Neural progenitor cell (in vitro differentiated cells): ENCODE measurements around the gene B3GNT9. TPM values are rescaled to one million over a fixed set of nuclear protein-coding genes. Genes with fewer than 3 reads are reported as not detected.

ENCODE experiments used
- DNase-seq: peaks from one replicate; pipeline ENCODE4 v3.0.0-alpha.2; 2016; ENCODE audit warnings: low spot score
- H2AFZ ChIP-seq: fragments of 200-600 bp; sonication (generic); replicated peaks from 2 replicates; pipeline ENCODE4 v1.6.1; 2016; ENCODE audit warnings: antibody characterized with exemption
- H3F3A ChIP-seq: fragments of 200-600 bp; sonication (generic); 2 replicates; pipeline ENCODE4 v1.6.1; 2016; ENCODE audit warnings: antibody characterized with exemption, low read depth
- H3K27ac ChIP-seq: fragments of 200-600 bp; sonication (generic); 2 replicates; pipeline ENCODE4 v1.5.1; 2016; ENCODE audit warnings: mild to moderate bottlenecking
- H3K27me3 ChIP-seq: fragments of 200-600 bp; sonication (generic); 2 replicates; pipeline ENCODE4 v1.6.1; 2016; ENCODE audit warnings: mild to moderate bottlenecking, moderate library complexity
- H3K36me3 ChIP-seq: fragments of 200-600 bp; sonication (generic); 2 replicates; pipeline ENCODE4 v1.5.1; 2016
- H3K4me1 ChIP-seq: fragments of 200-600 bp; sonication (generic); 2 replicates; pipeline ENCODE4 v1.6.1; 2016; ENCODE audit warnings: mixed run types
- H3K4me2 ChIP-seq: fragments of 200-600 bp; sonication (generic); 2 replicates; pipeline ENCODE4 v1.6.1; 2016
- H3K4me3 ChIP-seq: fragments of 200-600 bp; sonication (generic); 2 replicates; pipeline ENCODE4 v1.5.1; 2016
- H3K79me2 ChIP-seq: fragments of 200-600 bp; sonication (generic); 2 replicates; pipeline ENCODE4 v1.6.1; 2016; ENCODE audit warnings: low read depth
- H3K9ac ChIP-seq: fragments of 200-600 bp; sonication (generic); 2 replicates; pipeline ENCODE4 v1.6.1; 2016
- H3K9me3 ChIP-seq: fragments of 200-600 bp; sonication (generic); 2 replicates; pipeline ENCODE4 v1.5.1; 2016; ENCODE audit warnings: low read depth
- H4K20me1 ChIP-seq: fragments of 200-600 bp; sonication (generic); 2 replicates; pipeline ENCODE4 v1.6.1; 2016; ENCODE audit warnings: low read depth
- H3K27ac Mint-ChIP-seq: 3 replicates; pipeline ENCODE4 v1.8.0; 2021; ENCODE audit warnings: mixed read lengths
- H3K27me3 Mint-ChIP-seq: 2 replicates; pipeline ENCODE4 v1.8.0; 2022; ENCODE audit warnings: low read depth, mild to moderate bottlenecking, inconsistent platforms, moderate library complexity, mixed read lengths; ENCODE audit not compliant: insufficient read depth
- H3K36me3 Mint-ChIP-seq: 3 replicates; pipeline ENCODE4 v1.8.0; 2021; ENCODE audit warnings: mixed read lengths
- H3K4me1 Mint-ChIP-seq: 3 replicates; pipeline ENCODE4 v1.8.0; 2021; ENCODE audit warnings: mixed read lengths
- H3K4me3 Mint-ChIP-seq: 3 replicates; pipeline ENCODE4 v1.8.0; 2021; ENCODE audit warnings: mild to moderate bottlenecking, moderate library complexity, mixed read lengths
- H3K9me3 Mint-ChIP-seq: 3 replicates; pipeline ENCODE4 v1.8.0; 2020; ENCODE audit warnings: mixed read lengths
- CTCF ChIP-seq: fragments of 200-600 bp; sonication (generic); IDR thresholded peaks from 2 replicates; pipeline ENCODE4 v1.5.1; 2017; ENCODE audit warnings: antibody characterized with exemption, mild to moderate bottlenecking
- EZH2 ChIP-seq: fragments of 200-600 bp; sonication (generic); IDR thresholded peaks from 2 replicates; pipeline ENCODE4 v1.6.1; 2017; ENCODE audit warnings: antibody characterized with exemption, mild to moderate bottlenecking, moderate library complexity
- EZH2phosphoT487 ChIP-seq: fragments of 200-600 bp; sonication (generic); IDR thresholded peaks from 2 replicates; pipeline ENCODE4 v1.6.1; 2017; ENCODE audit warnings: antibody characterized with exemption
- total RNA-seq: library from RNA; depleted of rRNA; stranded (reverse); fragments of >200 nt; gene quantifications from 2 replicates; pipeline ENCODE4 v1.2.3, GENCODE V29; 2015; ENCODE audit warnings: low replicate concordance

Gene B3GNT9
- total RNA-seq, 1 donor from 2014 or later: 2.6 TPM

DNA sequence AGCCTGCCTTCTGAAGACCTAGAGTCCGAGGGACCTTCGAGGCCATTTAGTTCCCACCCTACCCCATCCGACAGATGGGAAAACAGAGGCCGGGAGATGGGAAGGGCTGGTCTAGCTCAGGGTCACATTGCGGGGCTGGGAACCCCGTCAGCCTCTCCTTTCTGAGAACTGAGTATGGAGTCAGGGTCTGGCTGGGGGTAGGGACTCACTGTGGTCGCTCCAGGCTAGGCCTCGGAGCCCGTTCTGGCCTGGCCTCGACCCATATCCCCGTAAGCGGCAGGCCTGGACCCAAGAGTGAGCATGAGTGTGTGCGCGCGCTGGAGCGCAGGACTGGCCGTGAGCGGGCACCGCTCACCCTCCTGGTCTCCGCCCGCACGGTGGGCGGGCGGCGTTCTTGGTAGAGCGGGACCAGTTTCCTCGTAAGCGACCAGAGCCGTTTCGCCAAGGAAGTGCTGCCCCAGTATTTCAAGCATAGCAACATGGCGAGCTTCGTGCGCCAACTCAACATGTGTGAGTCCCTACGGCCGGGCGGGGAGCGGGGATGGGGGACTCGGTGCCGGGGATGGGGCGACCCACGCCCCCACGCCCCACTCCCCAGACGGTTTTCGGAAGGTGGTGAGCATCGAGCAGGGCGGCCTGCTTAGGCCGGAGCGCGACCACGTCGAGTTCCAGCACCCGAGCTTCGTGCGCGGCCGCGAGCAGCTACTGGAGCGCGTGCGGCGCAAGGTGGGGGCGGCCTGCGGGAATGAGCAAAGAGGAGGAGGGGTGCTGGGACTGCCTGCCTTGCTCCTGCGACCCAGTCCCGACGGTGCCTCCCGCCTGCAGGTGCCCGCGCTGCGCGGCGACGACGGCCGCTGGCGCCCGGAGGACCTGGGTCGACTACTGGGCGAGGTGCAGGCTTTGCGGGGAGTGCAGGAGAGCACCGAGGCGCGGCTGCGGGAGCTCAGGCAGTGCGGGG lies 14.6 kb upstream of the B3GNT9 start:
- DNase-seq: peak; percentile 70
- no peak overlapping the region for H3K4me3 Mint-ChIP-seq

DNA sequence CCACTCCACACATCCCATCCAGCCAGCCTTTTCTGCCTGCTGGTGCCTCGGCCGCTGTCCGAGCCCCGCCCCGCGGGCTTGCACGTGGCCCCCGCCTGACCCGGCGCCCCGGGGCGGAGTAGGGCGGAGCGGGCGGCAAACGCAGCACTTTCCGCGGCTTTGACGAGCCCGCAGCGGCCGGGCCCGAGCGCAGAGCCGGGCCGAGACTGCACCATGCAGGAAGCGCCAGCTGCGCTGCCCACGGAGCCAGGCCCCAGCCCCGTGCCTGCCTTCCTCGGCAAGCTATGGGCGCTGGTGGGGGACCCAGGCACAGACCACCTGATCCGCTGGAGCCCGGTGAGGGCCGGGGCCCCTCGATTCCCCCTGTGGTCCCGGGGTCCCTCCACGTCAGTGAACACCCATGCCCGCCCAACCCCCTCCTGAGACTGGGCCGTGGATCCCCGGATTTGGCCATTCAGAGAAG lies 13.8 kb upstream of the B3GNT9 start, which contains the start of gene HSF4:
TSS of gene HSF4 (plus strand) at position 147 of the 463 bp plus-strand sequence. CDS start at position 214, 67 bp downstream.
- H4K20me1 ChIP-seq: peaks cover 47% of the 10 kb centered on the region
- DNase-seq: peak; percentile 56
- Mint-ChIP-seq H3K36me3 (no peaks in the 10 kb centered on the region), H3K4me1 (peaks cover 3% of the 10 kb centered on the region), H3K9me3 (no peaks in the 10 kb centered on the region), H3K27ac (no peak within 1 kb of the TSS), H3K27me3 (peaks cover 77% of the 10 kb centered on the region), H3K4me3 (peak within 1 kb of the TSS; percentile 69)
- peaks cover 24% of the 10 kb centered on the region for H3F3A ChIP-seq
- H3K79me2 ChIP-seq: no peaks in the 10 kb centered on the region
- peak within 1 kb of the TSS; percentile 47 for H3K4me3 ChIP-seq
- H3K4me2 ChIP-seq: peak within 1 kb of the TSS; percentile 84
- no peaks in the 10 kb centered on the region for H3K4me1 ChIP-seq
- no peak within 1 kb of the TSS for H3K9ac ChIP-seq
- H3K27me3 ChIP-seq: peaks cover 100% of the 10 kb centered on the region
- no peak within 1 kb of the TSS for H3K27ac ChIP-seq
- no peaks in the 10 kb centered on the region for H3K9me3 ChIP-seq
- peak within 1 kb of the TSS; percentile 87 for H2AFZ ChIP-seq
- no peaks in the 10 kb centered on the region for H3K36me3 ChIP-seq
- no peak for TF ChIP-seq EZH2
- no peak for TF ChIP-seq CTCF
- TF ChIP-seq EZH2phosphoT487: no peak

More for the DNA sequence above, 14.6 kb upstream of the B3GNT9 start:
- Histone ChIP-seq H3K4me2 (peak overlapping the region; percentile 4), H3K79me2 (no peaks in the 10 kb centered on the region), H3K4me3 (peak overlapping the region; percentile 11), H3F3A (peaks cover 21% of the 10 kb centered on the region), H4K20me1 (peaks cover 47% of the 10 kb centered on the region), H3K9ac (no peak overlapping the region), H3K4me1 (no peaks in the 10 kb centered on the region), H3K9me3 (no peaks in the 10 kb centered on the region), H2AFZ (no peak overlapping the region), H3K36me3 (no peaks in the 10 kb centered on the region), H3K27ac (no peak overlapping the region), H3K27me3 (peaks cover 100% of the 10 kb centered on the region)
- H3K4me1 Mint-ChIP-seq: peaks cover 8% of the 10 kb centered on the region
- TF ChIP-seq EZH2phosphoT487 (peak; percentile 97), CTCF (no peak), EZH2 (peak; percentile 100)
- no peak overlapping the region for H3K27ac Mint-ChIP-seq
- H3K36me3 Mint-ChIP-seq: no peaks in the 10 kb centered on the region
- peaks cover 70% of the 10 kb centered on the region for H3K27me3 Mint-ChIP-seq
- H3K9me3 Mint-ChIP-seq: no peaks in the 10 kb centered on the region

DNA sequence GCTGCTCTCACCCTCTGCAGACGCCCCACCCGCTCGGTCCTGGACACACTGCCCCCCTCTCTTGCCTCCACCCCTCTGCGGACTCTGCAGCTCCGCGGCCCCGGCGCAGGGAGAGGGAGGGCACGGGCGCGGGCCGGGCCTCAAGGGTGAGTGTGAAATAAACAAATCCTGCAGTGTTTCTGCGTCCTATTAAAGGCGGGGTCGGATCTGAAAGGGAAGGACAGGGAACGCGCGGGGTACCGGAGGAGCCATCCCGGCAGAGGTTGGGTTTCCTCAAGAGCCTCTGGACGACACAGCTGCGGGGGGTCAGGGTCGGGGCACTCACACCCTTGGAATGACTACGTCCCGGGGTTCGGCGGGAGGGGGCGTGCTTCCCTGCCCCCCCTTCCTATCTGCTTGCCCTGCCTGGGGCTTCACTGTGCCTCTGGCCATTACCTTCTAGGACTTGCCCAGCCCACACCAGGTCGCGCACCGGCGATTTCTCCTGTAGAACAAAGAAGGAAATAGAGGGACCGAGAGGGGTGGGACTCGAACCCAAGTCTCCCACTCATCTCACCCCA lies 13.3 kb upstream of the B3GNT9 start:
- H4K20me1 ChIP-seq: peaks cover 49% of the 10 kb centered on the region
- no peaks in the 10 kb centered on the region for H3K36me3 ChIP-seq
- no peaks in the 10 kb centered on the region for H3K9me3 Mint-ChIP-seq
- no peak overlapping the region for H3K27ac Mint-ChIP-seq
- no peaks in the 10 kb centered on the region for H3K9me3 ChIP-seq
- peak overlapping the region; percentile 69 for H3K4me3 Mint-ChIP-seq
- H3K79me2 ChIP-seq: no peaks in the 10 kb centered on the region
- H3K4me1 Mint-ChIP-seq: peaks cover 2% of the 10 kb centered on the region
- peaks cover 20% of the 10 kb centered on the region for H3F3A ChIP-seq
- TF ChIP-seq CTCF (no peak), EZH2 (peak; percentile 82), EZH2phosphoT487 (peak; percentile 45)
- H2AFZ ChIP-seq: no peak overlapping the region
- no peak overlapping the region for H3K27ac ChIP-seq
- peak overlapping the region; percentile 84 for H3K4me2 ChIP-seq
- H3K27me3 Mint-ChIP-seq: peaks cover 82% of the 10 kb centered on the region
- no peak overlapping the region for H3K9ac ChIP-seq
- no peaks in the 10 kb centered on the region for H3K36me3 Mint-ChIP-seq
- no peaks in the 10 kb centered on the region for H3K4me1 ChIP-seq
- peaks cover 100% of the 10 kb centered on the region for H3K27me3 ChIP-seq
- peak; percentile 48 for DNase-seq
- H3K4me3 ChIP-seq: peak overlapping the region; percentile 47
